BLaER1 treated with 17β-estradiol and CSF1 and Interleukin-3, amounts not matched to agents 10 nM and 100 nM (cell line): ENCODE data around the gene MROH7.

Experiments
- H3K27ac ChIP-seq, 11 experiments: shearing (Covaris generic); formaldehyde crosslinking; 2 replicates each; pipeline ENCODE4 v1.8.1; 2022
- H3K27me3 ChIP-seq, 11 experiments: shearing (Covaris generic); formaldehyde crosslinking; 2 replicates each; pipeline ENCODE4 v1.8.1; 2022
- H3K36me3 ChIP-seq, 11 experiments: shearing (Covaris generic); formaldehyde crosslinking; 2 replicates each; pipeline ENCODE4 v1.8.1; 2022
- H3K4me1 ChIP-seq, 10 experiments: shearing (Covaris generic); formaldehyde crosslinking; 2 replicates each; pipeline ENCODE4 v1.8.1; 2022
- H3K4me2 ChIP-seq, 11 experiments: shearing (Covaris generic); formaldehyde crosslinking; 2 replicates each; pipeline ENCODE4 v1.8.1; 2022
- H3K4me3 ChIP-seq, 10 experiments: shearing (Covaris generic); formaldehyde crosslinking; 2 replicates each; pipeline ENCODE4 v1.8.1; 2022
- H3K9ac ChIP-seq, 11 experiments: shearing (Covaris generic); formaldehyde crosslinking; 2 replicates each; pipeline ENCODE4 v1.8.1; 2022
- H3K9me3 ChIP-seq, 11 experiments: shearing (Covaris generic); formaldehyde crosslinking; replicated peaks in 1 of 11; 2 replicates each; pipeline ENCODE4 v1.8.1; 2022
- H4K20me1 ChIP-seq, 11 experiments: shearing (Covaris generic); formaldehyde crosslinking; 2 replicates each; pipeline ENCODE4 v1.8.1; 2022
- Cebpa-rat ChIP-seq, 11 experiments: shearing (Covaris generic); IDR thresholded peaks; 2 replicates each; pipeline ENCODE4 v1.8.1; 2022

Gene MROH7

GRCh38 chr1:54745864-54746263 lies 104.3 kb downstream of the MROH7 start:
- H3K27me3 ChIP-seq, result no peaks in the 10 kb centered on the region
- no peak overlapping the region for H3K27ac ChIP-seq
- H3K9me3 ChIP-seq, result no peaks in the 10 kb centered on the region
- H4K20me1 ChIP-seq, result peaks cover 0 to 35% (median 26%) of the 10 kb centered on the region in 11 experiments; a peak in 9 of 22 replicates
- TF ChIP-seq Cebpa-rat (IDR thresholded peaks at IDR 0.05), result no peak
- no peak overlapping the region for H3K4me2 ChIP-seq
- no peak overlapping the region for H3K9ac ChIP-seq
- no peaks in the 10 kb centered on the region for H3K4me1 ChIP-seq
- no peak overlapping the region for H3K4me3 ChIP-seq
- H3K36me3 ChIP-seq, result peaks cover 28 to 48% (median 38%) of the 10 kb centered on the region in 11 experiments

GRCh38 chr1:54748094-54748835 lies 106.7 kb downstream of the MROH7 start:
- Histone ChIP-seq H3K4me2 (no peak overlapping the region), H4K20me1 (peaks cover 0 to 21% (median 8%) of the 10 kb centered on the region in 11 experiments; a peak in 7 of 22 replicates), H3K9ac (no peak overlapping the region), H3K27ac (no peak overlapping the region), H3K27me3 (no peaks in the 10 kb centered on the region), H3K4me3 (no peak overlapping the region), H3K9me3 (no peaks in the 10 kb centered on the region), H3K4me1 (no peaks in the 10 kb centered on the region), H3K36me3 (peaks cover 4 to 24% (median 14%) of the 10 kb centered on the region in 11 experiments; a peak in 21 of 22 replicates)
- TF ChIP-seq Cebpa-rat (IDR thresholded peaks at IDR 0.05), result no peak

- no peaks in the 10 kb centered on the region for H3K4me1 ChIP-seq
- H4K20me1 ChIP-seq, result peaks cover 0 to 16% (median 0%) of the 10 kb centered on the region in 11 experiments; a peak in 3 of 22 replicates
- H3K27ac ChIP-seq, result no peak overlapping the region
- no peaks in the 10 kb centered on the region for H3K27me3 ChIP-seq
- H3K4me2 ChIP-seq, result no peak overlapping the region
- H3K36me3 ChIP-seq, result peaks cover 0 to 4% (median 0%) of the 10 kb centered on the region in 11 experiments; a peak in 4 of 22 replicates
- no peak overlapping the region for H3K9ac ChIP-seq
- H3K9me3 ChIP-seq, result no peaks in the 10 kb centered on the region
- no peak overlapping the region for H3K4me3 ChIP-seq
- no peak for TF ChIP-seq Cebpa-rat (IDR thresholded peaks at IDR 0.05)
These were observed 109.0 kb downstream of the MROH7 start for GRCh38 chr1:54750596-54750995.

- Histone ChIP-seq H4K20me1 (peaks cover 0 to 16% (median 0%) of the 10 kb centered on the region in 11 experiments; a peak in 4 of 22 replicates), H3K9me3 (no peaks in the 10 kb centered on the region), H3K36me3 (peaks cover 0 to 11% (median 5%) of the 10 kb centered on the region in 11 experiments; a peak in 17 of 22 replicates), H3K4me1 (no peaks in the 10 kb centered on the region), H3K9ac (no peak overlapping the region), H3K4me2 (no peak overlapping the region), H3K27ac (no peak overlapping the region), H3K4me3 (no peak overlapping the region), H3K27me3 (no peaks in the 10 kb centered on the region)
- TF ChIP-seq Cebpa-rat (IDR thresholded peaks at IDR 0.05), result no peak
These were observed 109.8 kb downstream of the MROH7 start for GRCh38 chr1:54751426-54751825.

GRCh38 chr1:54754045-54754444 lies 112.5 kb downstream of the MROH7 start:
- TF ChIP-seq Cebpa-rat (IDR thresholded peaks at IDR 0.05), result no peak
- no peaks in the 10 kb centered on the region for H3K9me3 ChIP-seq
- no peaks in the 10 kb centered on the region for H3K27me3 ChIP-seq
- H3K4me2 ChIP-seq, result no peak overlapping the region
- H3K36me3 ChIP-seq, result peaks cover 25 to 37% (median 31%) of the 10 kb centered on the region in 11 experiments
- H3K4me3 ChIP-seq, result no peak overlapping the region
- no peaks in the 10 kb centered on the region for H3K4me1 ChIP-seq
- H3K27ac ChIP-seq, result no peak overlapping the region
- H4K20me1 ChIP-seq, result peaks cover 0 to 16% (median 0%) of the 10 kb centered on the region in 11 experiments; a peak in 4 of 22 replicates
- no peak overlapping the region for H3K9ac ChIP-seq

GRCh38 chr1:54754486-54755285 lies 113.1 kb downstream of the MROH7 start:
- Histone ChIP-seq H3K4me3 (no peak overlapping the region), H3K4me1 (no peaks in the 10 kb centered on the region), H3K9ac (no peak overlapping the region), H4K20me1 (peaks cover 0 to 13% (median 0%) of the 10 kb centered on the region in 11 experiments; a peak in 4 of 22 replicates), H3K36me3 (peaks cover 25 to 41% (median 34%) of the 10 kb centered on the region in 11 experiments), H3K27me3 (no peaks in the 10 kb centered on the region), H3K9me3 (no peaks in the 10 kb centered on the region), H3K4me2 (no peak overlapping the region), H3K27ac (no peak overlapping the region)
- TF ChIP-seq Cebpa-rat (IDR thresholded peaks at IDR 0.05), result no peak

- Histone ChIP-seq H3K27me3 (no peaks in the 10 kb centered on the region), H3K4me2 (no peak overlapping the region), H4K20me1 (peaks cover 0 to 13% (median 0%) of the 10 kb centered on the region in 11 experiments; a peak in 4 of 22 replicates), H3K4me3 (no peak overlapping the region), H3K9ac (no peak overlapping the region), H3K27ac (no peak overlapping the region), H3K36me3 (peaks cover 25 to 41% (median 34%) of the 10 kb centered on the region in 11 experiments), H3K4me1 (peaks cover under 1 to 5% (median 2%) of the 10 kb centered on the region in 10 experiments; a peak in 15 of 20 replicates), H3K9me3 (no peaks in the 10 kb centered on the region)
- TF ChIP-seq Cebpa-rat (IDR thresholded peaks at IDR 0.05), result no peak
These were observed 116.2 kb downstream of the MROH7 start for GRCh38 chr1:54757833-54758232.

GRCh38 chr1:54758678-54759348 lies 117.2 kb downstream of the MROH7 start:
- H4K20me1 ChIP-seq, result peaks cover 0 to 13% (median 0%) of the 10 kb centered on the region in 11 experiments; a peak in 4 of 22 replicates
- H3K4me3 ChIP-seq, result no peak overlapping the region
- H3K27me3 ChIP-seq, result no peaks in the 10 kb centered on the region
- no peaks in the 10 kb centered on the region for H3K9me3 ChIP-seq
- no peak for TF ChIP-seq Cebpa-rat (IDR thresholded peaks at IDR 0.05)
- H3K36me3 ChIP-seq, result peaks cover 25 to 41% (median 34%) of the 10 kb centered on the region in 11 experiments
- no peak overlapping the region for H3K9ac ChIP-seq
- peaks cover 10 to 13% (median 11%) of the 10 kb centered on the region in 10 experiments; a peak in 19 of 20 replicates for H3K4me1 ChIP-seq
- H3K27ac ChIP-seq, result no peak overlapping the region
- H3K4me2 ChIP-seq, result no peak overlapping the region
